IMR-90 (cell line): Measurements from ENCODE around the gene DCAF16. TPM values are rescaled to one million over a fixed set of nuclear protein-coding genes. Genes with fewer than 3 reads are reported as not detected.

Source experiments
- ATAC-seq: fragments of 200-7000 bp; cut with Tn5 transposase; 2 replicates; pipeline ENCODE4 v1.9.1; 2020; ENCODE audit warnings: low read depth, mild to moderate bottlenecking, moderate library complexity
- BruUV-seq: library from RNA; stranded (reverse); fragments of 400-500 nt; replicated peaks from 2 replicates; lab custom pipeline; 2021; lab: Mats Ljungman, UMichigan
- CTCF ChIA-PET: fragments of 300-600 bp; formaldehyde crosslinking; extraction: SDS; loops from one replicate; lab custom pipeline; 2021; ENCODE audit warnings: antibody characterized with exemption; lab: Yijun Ruan, JAX
- POLR2A ChIA-PET: fragments of 300-600 bp; sonication (Branson Sonifier 250); formaldehyde crosslinking; loops from one replicate; lab custom pipeline; 2022; ENCODE audit warnings: antibody characterized with exemption; ENCODE audit not compliant: unreplicated experiment; lab: Charles Lee
- DNase-seq: peaks from one replicate; pipeline ENCODE4 v3.0.0; 2013
- H2AFZ ChIP-seq: replicated peaks from 2 replicates; pipeline ENCODE3; 2013; ENCODE audit warnings: low read length, mild to moderate bottlenecking; ENCODE audit not compliant: poor library complexity
- H2AK5ac ChIP-seq: 2 replicates; pipeline ENCODE4 v1.6.1; 2013; ENCODE audit warnings: low read depth, low read length, inconsistent platforms
- H2AK9ac ChIP-seq: replicated peaks from 2 replicates; pipeline ENCODE3; 2013; ENCODE audit warnings: mild to moderate bottlenecking, low read depth, low read length, moderate library complexity; ENCODE audit not compliant: poor library complexity
- H2BK120ac ChIP-seq: 2 replicates; pipeline ENCODE4 v1.6.1; 2013; ENCODE audit warnings: low read depth, low read length, inconsistent platforms
- H2BK15ac ChIP-seq: 3 replicates; pipeline ENCODE4 v1.6.1; 2013; ENCODE audit warnings: low read depth, low read length, inconsistent platforms
- H2BK20ac ChIP-seq: 2 replicates; pipeline ENCODE4 v1.6.1; 2013; ENCODE audit warnings: low read depth, mild to moderate bottlenecking, inconsistent platforms, low read length, moderate library complexity
- H2BK5ac ChIP-seq: 2 replicates; pipeline ENCODE4 v1.6.1; 2013; ENCODE audit warnings: mild to moderate bottlenecking, low read depth, low read length, inconsistent platforms; ENCODE audit not compliant: poor library complexity, severe bottlenecking
- H3K14ac ChIP-seq: replicated peaks from 2 replicates; pipeline ENCODE4 v1.6.1; 2013; ENCODE audit warnings: low read depth, low read length, inconsistent platforms
- H3K18ac ChIP-seq: 2 replicates; pipeline ENCODE4 v1.6.1; 2013; ENCODE audit warnings: low read depth, low read length, control low read depth
- H3K23ac ChIP-seq: 2 replicates; pipeline ENCODE4 v1.6.1; 2013; ENCODE audit warnings: low read depth, low read length, inconsistent platforms
- H3K27ac ChIP-seq: 2 replicates; pipeline ENCODE4 v1.5.1; 2013; ENCODE audit warnings: mild to moderate bottlenecking, control low read depth, low read length; ENCODE audit not compliant: insufficient read depth
- H3K27me3 ChIP-seq: 2 replicates; pipeline ENCODE4 v1.6.1; 2013; ENCODE audit warnings: low read length; ENCODE audit not compliant: control insufficient read depth, insufficient read depth
- H3K36me3 ChIP-seq: 2 replicates; pipeline ENCODE4 v1.6.1; 2013; ENCODE audit warnings: low read length, mixed read lengths; ENCODE audit not compliant: control insufficient read depth, insufficient read depth
- H3K4ac ChIP-seq: 2 replicates; pipeline ENCODE4 v1.6.1; 2013; ENCODE audit warnings: low read depth, low read length, inconsistent platforms
- H3K4me1 ChIP-seq: 2 replicates; pipeline ENCODE4 v1.6.1; 2013; ENCODE audit warnings: low read length, mixed read lengths; ENCODE audit not compliant: control insufficient read depth, insufficient read depth
- H3K4me2 ChIP-seq: 2 replicates; pipeline ENCODE4 v1.6.1; 2013; ENCODE audit warnings: low read depth, mild to moderate bottlenecking, control low read depth, low read length, moderate library complexity
- H3K4me3 ChIP-seq: 2 replicates; pipeline ENCODE4 v1.5.1; 2013; ENCODE audit warnings: low read depth, mild to moderate bottlenecking, control low read depth, low read length, moderate library complexity; ENCODE audit not compliant: insufficient read depth
- H3K56ac ChIP-seq: 2 replicates; pipeline ENCODE4 v1.6.1; 2013; ENCODE audit warnings: low read length, inconsistent platforms; ENCODE audit not compliant: insufficient read depth; ENCODE audit errors: extremely low read depth
- H3K79me1 ChIP-seq, 2 experiments: 2 replicates each; pipeline ENCODE4 v1.6.1; 2013; ENCODE audit warnings: low read length in 2 of 2, inconsistent platforms in 1 of 2, low read depth in 1 of 2
- H3K9ac ChIP-seq: 2 replicates; pipeline ENCODE4 v1.6.1; 2013; ENCODE audit warnings: low read depth, low read length, control low read depth
- H3K9me1 ChIP-seq: 2 replicates; pipeline ENCODE4 v1.6.1; 2013; ENCODE audit warnings: low read length, inconsistent platforms; ENCODE audit not compliant: insufficient read depth
- H3K9me3 ChIP-seq: 2 replicates; pipeline ENCODE4 v1.6.1; 2013; ENCODE audit warnings: low read length; ENCODE audit not compliant: control insufficient read depth, insufficient read depth
- H4K20me1 ChIP-seq: 2 replicates; pipeline ENCODE4 v1.6.1; 2013; ENCODE audit warnings: low read length, inconsistent platforms; ENCODE audit not compliant: insufficient read depth
- H4K5ac ChIP-seq: 2 replicates; pipeline ENCODE4 v1.6.1; 2013; ENCODE audit warnings: mild to moderate bottlenecking, low read depth, low read length, control low read depth
- H4K8ac ChIP-seq, 2 experiments: 2 replicates each; pipeline ENCODE4 v1.6.1; 2013; ENCODE audit warnings: low read depth in 2 of 2, low read length in 2 of 2, control low read depth in 1 of 2, inconsistent platforms in 1 of 2
- H4K91ac ChIP-seq: 2 replicates; pipeline ENCODE4 v1.6.1; 2013; ENCODE audit warnings: low read depth, low read length, inconsistent platforms; ENCODE audit not compliant: insufficient read depth
- RFX5 ChIP-seq: IDR thresholded peaks from 2 replicates; pipeline ENCODE4 v1.8.0; 2012; ENCODE audit warnings: low read depth, mild to moderate bottlenecking, low read length, moderate library complexity
- WGBS, 2 experiments: methylation state at CpG; one replicate each; pipeline versions ENCODE4 v1.1.5 to v1.1.7; 2013; ENCODE audit warnings: missing lambda C conversion rate in 2 of 2; ENCODE audit not compliant: insufficient read length in 1 of 2; ENCODE audit errors: extremely low coverage in 2 of 2; 5-methylcytosine and 5-hydroxymethylcytosine counted together
- dilution Hi-C: fragments of 300-500 bp; cut with HindIII; formaldehyde crosslinking; loops from one replicate; pipeline ENCODE4 v1.14.3; 2018; ENCODE audit warnings: low sequenced_read_pairs; ENCODE audit not compliant: unreplicated experiment
- in situ Hi-C: fragments of 300-500 bp; cut with MboI; formaldehyde crosslinking; loops from 3 replicates; pipeline ENCODE4 v1.14.3; 2019; ENCODE audit warnings: low sequenced_read_pairs, inconsistent platforms, mixed read lengths
- intact Hi-C: fragments of 100-400 bp; cut with micrococcal nuclease; formaldehyde crosslinking; loops from 2 replicates; pipeline ENCODE4 v1.10.0; 2022
- polyA plus RNA-seq, 3 experiments: library from polyadenylated mRNA; depleted of rRNA; stranded (reverse); fragments of >200 nt; gene quantifications; 2 replicates each; pipeline ENCODE4 v1.2.3, GENCODE V29; 2012; ENCODE audit warnings: low replicate concordance in 1 of 3
- total RNA-seq: library from RNA; depleted of rRNA; stranded (reverse); fragments of >200 nt; gene quantifications from 2 replicates; pipeline ENCODE4 v1.2.3, GENCODE V29; 2012

The DCAF16 gene
- total and polyA plus RNA-seq, 2 of the 4 experiments (the other 2 are of a cell fraction) = 15.1 to 31.5 TPM

DNA sequence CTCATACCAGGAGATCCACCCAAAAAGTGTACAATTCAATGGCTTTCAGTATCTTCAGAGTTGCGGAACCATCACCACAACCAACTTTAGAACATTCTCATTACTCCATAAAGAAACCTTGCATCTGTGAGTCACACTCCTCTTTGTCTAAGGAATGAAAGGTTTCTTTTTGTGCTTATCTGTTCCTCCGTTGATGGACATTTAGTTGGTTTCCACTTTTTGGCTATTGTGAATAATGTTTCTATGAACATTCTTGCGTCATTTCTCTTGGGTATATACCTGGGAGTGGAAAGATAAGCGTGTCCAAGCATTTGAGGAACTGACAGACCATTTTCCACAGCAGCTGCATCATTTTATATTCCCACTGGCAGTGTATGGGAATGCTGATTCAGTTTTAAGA, 39.7 kb downstream of the DCAF16 start:
- Histone ChIP-seq H3K14ac (no peak overlapping the region), H3K9me1 (no peaks in the 10 kb centered on the region), H2BK15ac (no peak overlapping the region), H2AK5ac (no peak overlapping the region), H3K27ac (no peak overlapping the region), H3K4me2 (no peak overlapping the region), H2AK9ac (no peak overlapping the region), H3K36me3 (no peaks in the 10 kb centered on the region), H4K8ac (no peak overlapping the region), H2BK120ac (no peak overlapping the region), H2AFZ (no peak overlapping the region), H4K5ac (no peak overlapping the region), H3K9ac (no peak overlapping the region), H4K91ac (no peak overlapping the region), H3K27me3 (peaks cover 1% of the 10 kb centered on the region; the same call in 1 of the 2 replicates), H3K4me3 (no peak overlapping the region), H2BK20ac (no peak overlapping the region), H3K23ac (no peak overlapping the region), H3K4ac (no peak overlapping the region), H3K79me1 (no peaks in the 10 kb centered on the region), H3K56ac (no peak overlapping the region), H3K9me3 (no peaks in the 10 kb centered on the region), H4K20me1 (no peaks in the 10 kb centered on the region), H2BK5ac (no peak overlapping the region), H3K18ac (no peak overlapping the region), H3K4me1 (no peaks in the 10 kb centered on the region)
- dilution Hi-C loops = no loop called here
- ChIA-PET POLR2A (no interaction called here), CTCF (no interaction called here)
- TF ChIP-seq RFX5 = no peak
- WGBS, 2 experiments = no CpG with 5 or more reads among the region's 4 CpGs
- DNase-seq (no peak), ATAC-seq (no peak)
- BruUV-seq = no TSS peak
- in situ Hi-C loops = no loop called here
- intact Hi-C loops = no loop called here
